Erythroblast (primary cell): ENCODE measurements around the gene OR51M1.
"Not testable (repeated sequence)": the region's sequence is repeated elsewhere in the genome, so short reads cannot be mapped to it uniquely, and the experiment has no call there.

Source experiments
- DNase-seq, 2 experiments: peaks; one replicate each; lab custom pipeline; 2025; lab: John Stamatoyannopoulos, UW
- GATA1 ChIP-seq: IDR thresholded peaks from 2 replicates; pipeline ENCODE4 v1.6.1; 2011; ENCODE audit warnings: low read depth, mild to moderate bottlenecking, control low read depth, low read length, moderate library complexity
- POLR2A ChIP-seq: IDR thresholded peaks from 2 replicates; pipeline ENCODE4 v1.6.1; 2011; ENCODE audit warnings: mild to moderate bottlenecking, low read length

The OR51M1 gene

GRCh38 chr11:5383576-5383975, at the start of gene OR51M1:
Gene OR51M1, plus strand, starts transcription at chr11:5383812. Its CDS starts 5,587 bp downstream, at chr11:5389399.
- TF ChIP-seq GATA1 (no peak), POLR2A (no peak)
- DNase-seq: no peak

GRCh38 chr11:5335170-5335569, 48.4 kb upstream of the OR51M1 start:
- DNase-seq: peak; percentile 18 to 45
- TF ChIP-seq POLR2A (no peak), GATA1 (no peak)

- TF ChIP-seq POLR2A (no peak), GATA1 (no peak)
- DNase-seq: no peak
These were observed 47.3 kb upstream of the OR51M1 start for GRCh38 chr11:5336331-5336730.

- DNase-seq: not testable (repeated sequence)
These were observed 46.4 kb upstream of the OR51M1 start for GRCh38 chr11:5337253-5337652.

GRCh38 chr11:5339771-5340322, 43.8 kb upstream of the OR51M1 start:
- no peak for DNase-seq

GRCh38 chr11:5343474-5344335, 39.9 kb upstream of the OR51M1 start, which contains the start of gene OR51B5:
Gene OR51B5, minus strand, starts transcription at chr11:5343524. Its CDS starts 0 bp downstream, at chr11:5343524.
- DNase-seq: no peak

More at GRCh38 chr11:5339771-5340322, 43.8 kb upstream of the OR51M1 start:
- TF ChIP-seq GATA1 (no peak), POLR2A (no peak)

GRCh38 chr11:5345831-5346230, 37.8 kb upstream of the OR51M1 start:
- TF ChIP-seq GATA1 (no peak), POLR2A (no peak)
- no peak for DNase-seq

More at GRCh38 chr11:5343474-5344335, 39.9 kb upstream of the OR51M1 start, which contains the start of gene OR51B5:
- TF ChIP-seq POLR2A (no peak), GATA1 (no peak)

GRCh38 chr11:5348551-5349194, 34.9 kb upstream of the OR51M1 start:
- TF ChIP-seq GATA1: no peak
- TF ChIP-seq POLR2A: no peak
- DNase-seq: peak; percentile 73 to 82

- TF ChIP-seq POLR2A (no peak), GATA1 (no peak)
- DNase-seq: no peak
These were observed 34.1 kb upstream of the OR51M1 start for GRCh38 chr11:5349550-5349949.

- no peak for DNase-seq
- TF ChIP-seq POLR2A (no peak), GATA1 (no peak)
These were observed 32.4 kb upstream of the OR51M1 start, which contains the start of gene OR51B6 for GRCh38 chr11:5351208-5351607. Gene OR51B6, plus strand, starts transcription at chr11:5351508. Its CDS starts 0 bp downstream, at chr11:5351508.

- DNase-seq: not testable (repeated sequence)
These were observed 27.6 kb upstream of the OR51M1 start for GRCh38 chr11:5356031-5356430.

- TF ChIP-seq POLR2A (no peak), GATA1 (no peak)
These were observed 21.5 kb upstream of the OR51M1 start for GRCh38 chr11:5362017-5362625.

GRCh38 chr11:5363679-5364078, 19.9 kb upstream of the OR51M1 start:
- TF ChIP-seq POLR2A (no peak), GATA1 (no peak)
- DNase-seq: no peak

More at GRCh38 chr11:5362017-5362625, 21.5 kb upstream of the OR51M1 start:
- no peak for DNase-seq
